Measurements from ENCODE around the gene MIA3. TPM values are rescaled to one million over a fixed set of nuclear protein-coding genes. Genes with fewer than 3 reads are reported as not detected.

Gene MIA3
- total RNA-seq, 1 donor: 68.8 TPM

GRCh38 chr1:222627232-222627631 lies 9.3 kb downstream of the MIA3 start:
- Histone ChIP-seq H3K4me2 (ENCODE audit: insufficient read depth, low read length) (peak overlapping the region; percentile 5), H3K36me3 (ENCODE audit: insufficient read depth, low read length) (peaks cover 42% of the 10 kb centered on the region), H4K20me1 (ENCODE audit: insufficient read depth, low read length) (no peaks in the 10 kb centered on the region), H3K4me1 (ENCODE audit: insufficient read depth, low read length) (peaks cover 25% of the 10 kb centered on the region), H2AFZ (ENCODE audit: low read length) (no peak overlapping the region), H3K79me2 (ENCODE audit: insufficient read depth, low read length) (no peaks in the 10 kb centered on the region), H3K9me3 (ENCODE audit: low read depth, low read length) (no peaks in the 10 kb centered on the region), H3K4me3 (ENCODE audit: insufficient read depth, low read length) (no peak overlapping the region), H3K27me3 (ENCODE audit: insufficient read depth, low read length) (no peaks in the 10 kb centered on the region), H3K27ac (ENCODE audit: low read depth, low read length) (peak overlapping the region; percentile 71)
- TF ChIP-seq CTCF (IDR thresholded peaks at IDR 0.05; ENCODE audit: extremely low read depth, low read depth, low read length): no peak
- DNase-seq (ENCODE audit: insufficient read length, low spot score, missing footprints): peak; percentile 91

- DNase-seq (ENCODE audit: insufficient read length, low spot score, missing footprints): no peak
- H4K20me1 ChIP-seq (ENCODE audit: insufficient read depth, low read length): no peaks in the 10 kb centered on the region
- H3K27me3 ChIP-seq (ENCODE audit: insufficient read depth, low read length): no peaks in the 10 kb centered on the region
- TF ChIP-seq CTCF (IDR thresholded peaks at IDR 0.05; ENCODE audit: extremely low read depth, low read depth, low read length): no peak
- H3K27ac ChIP-seq (ENCODE audit: low read depth, low read length): peak overlapping the region; percentile 63
- H3K9me3 ChIP-seq (ENCODE audit: low read depth, low read length): no peaks in the 10 kb centered on the region
- H3K36me3 ChIP-seq (ENCODE audit: insufficient read depth, low read length): peaks cover 51% of the 10 kb centered on the region
- peak overlapping the region; percentile 29 for H3K4me2 ChIP-seq (ENCODE audit: insufficient read depth, low read length)
- H3K79me2 ChIP-seq (ENCODE audit: insufficient read depth, low read length): no peaks in the 10 kb centered on the region
- no peak overlapping the region for H2AFZ ChIP-seq (ENCODE audit: low read length)
- no peak overlapping the region for H3K4me3 ChIP-seq (ENCODE audit: insufficient read depth, low read length)
- peaks cover 25% of the 10 kb centered on the region for H3K4me1 ChIP-seq (ENCODE audit: insufficient read depth, low read length)
Observed at GRCh38 chr1:222629921-222630535, 12.1 kb downstream of the MIA3 start.

GRCh38 chr1:222631611-222632208 lies 13.8 kb downstream of the MIA3 start:
- H3K4me2 ChIP-seq (ENCODE audit: insufficient read depth, low read length): no peak overlapping the region
- H3K4me1 ChIP-seq (ENCODE audit: insufficient read depth, low read length): peaks cover 24% of the 10 kb centered on the region
- DNase-seq (ENCODE audit: insufficient read length, low spot score, missing footprints): no peak
- peaks cover 57% of the 10 kb centered on the region for H3K36me3 ChIP-seq (ENCODE audit: insufficient read depth, low read length)
- peak overlapping the region; percentile 38 for H3K27ac ChIP-seq (ENCODE audit: low read depth, low read length)
- H3K27me3 ChIP-seq (ENCODE audit: insufficient read depth, low read length): no peaks in the 10 kb centered on the region
- H3K4me3 ChIP-seq (ENCODE audit: insufficient read depth, low read length): no peak overlapping the region
- no peak for TF ChIP-seq CTCF (IDR thresholded peaks at IDR 0.05; ENCODE audit: extremely low read depth, low read depth, low read length)
- H3K9me3 ChIP-seq (ENCODE audit: low read depth, low read length): no peaks in the 10 kb centered on the region
- peaks cover 3% of the 10 kb centered on the region for H3K79me2 ChIP-seq (ENCODE audit: insufficient read depth, low read length)
- no peaks in the 10 kb centered on the region for H4K20me1 ChIP-seq (ENCODE audit: insufficient read depth, low read length)
- H2AFZ ChIP-seq (ENCODE audit: low read length): no peak overlapping the region

GRCh38 chr1:222632749-222633148 lies 14.9 kb downstream of the MIA3 start:
- no peak overlapping the region for H3K27ac ChIP-seq (ENCODE audit: low read depth, low read length)
- DNase-seq (ENCODE audit: insufficient read length, low spot score, missing footprints): no peak
- TF ChIP-seq CTCF (IDR thresholded peaks at IDR 0.05; ENCODE audit: extremely low read depth, low read depth, low read length): no peak
- no peak overlapping the region for H2AFZ ChIP-seq (ENCODE audit: low read length)
- H4K20me1 ChIP-seq (ENCODE audit: insufficient read depth, low read length): no peaks in the 10 kb centered on the region
- H3K9me3 ChIP-seq (ENCODE audit: low read depth, low read length): no peaks in the 10 kb centered on the region
- H3K79me2 ChIP-seq (ENCODE audit: insufficient read depth, low read length): peaks cover 3% of the 10 kb centered on the region
- peaks cover 15% of the 10 kb centered on the region for H3K4me1 ChIP-seq (ENCODE audit: insufficient read depth, low read length)
- no peaks in the 10 kb centered on the region for H3K27me3 ChIP-seq (ENCODE audit: insufficient read depth, low read length)
- no peak overlapping the region for H3K4me3 ChIP-seq (ENCODE audit: insufficient read depth, low read length)
- H3K4me2 ChIP-seq (ENCODE audit: insufficient read depth, low read length): no peak overlapping the region
- H3K36me3 ChIP-seq (ENCODE audit: insufficient read depth, low read length): peaks cover 60% of the 10 kb centered on the region
